Duodenal mucosa (tissue), 2 donors: Measurements from ENCODE around the gene EPHA3.

Source experiments
- H3K27ac ChIP-seq: one replicate; pipeline ENCODE4 v1.7.0; 2013; ENCODE audit warnings: low read depth, low read length
- H3K27me3 ChIP-seq, 2 donors: one replicate each; pipeline ENCODE4 v1.7.0; 2013; ENCODE audit warnings: low read length in 2 of 2, control low read depth in 1 of 2; ENCODE audit not compliant: insufficient read depth in 2 of 2, control insufficient read depth in 1 of 2
- H3K36me3 ChIP-seq, 2 donors: one replicate each; pipeline ENCODE4 v1.7.0; 2013; ENCODE audit warnings: low read length in 2 of 2, control low read depth in 1 of 2; ENCODE audit not compliant: insufficient read depth in 2 of 2, control insufficient read depth in 1 of 2
- H3K4me1 ChIP-seq, 2 donors: one replicate each; pipeline ENCODE4 v1.7.0; 2013; ENCODE audit warnings: low read length in 2 of 2, control low read depth in 1 of 2; ENCODE audit not compliant: insufficient read depth in 2 of 2, control insufficient read depth in 1 of 2
- H3K4me3 ChIP-seq, 2 donors: one replicate each; pipeline ENCODE4 v1.7.0; 2013; ENCODE audit warnings: low read length in 2 of 2, low read depth in 1 of 2
- H3K9ac ChIP-seq, 2 donors: one replicate each; pipeline ENCODE4 v1.7.0; 2013; ENCODE audit warnings: low read length in 2 of 2, low read depth in 1 of 2
- H3K9me3 ChIP-seq, 2 donors: one replicate each; pipeline ENCODE4 v1.7.0; 2013; ENCODE audit warnings: low read length in 2 of 2, control low read depth in 1 of 2; ENCODE audit not compliant: control insufficient read depth in 1 of 2

Gene EPHA3

DNA sequence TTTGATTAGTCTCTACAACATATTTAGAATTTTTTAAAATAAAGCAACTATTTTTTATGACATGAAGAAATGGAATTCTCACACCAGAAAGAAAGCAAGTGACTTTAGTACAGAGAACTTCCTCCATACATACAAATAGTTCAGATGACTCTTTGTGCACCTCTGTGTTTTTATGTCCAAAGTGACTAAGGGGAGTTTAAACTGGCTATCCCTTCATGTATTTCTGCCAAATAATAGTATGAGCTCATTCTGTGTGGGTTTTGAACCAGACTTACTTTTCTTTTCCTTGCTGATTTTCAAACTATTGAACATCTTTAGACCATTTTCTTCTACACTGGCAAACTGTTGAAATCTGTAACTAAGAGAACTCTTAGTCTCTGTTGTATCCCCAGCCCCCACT, 196.3 kb downstream of the EPHA3 start:
- H3K4me3 ChIP-seq = no peak overlapping the region
- no peak overlapping the region for H3K27ac ChIP-seq
- H3K36me3 ChIP-seq = no peaks in the 10 kb centered on the region
- H3K9ac ChIP-seq = no peak overlapping the region
- no peaks in the 10 kb centered on the region for H3K27me3 ChIP-seq
- no peaks in the 10 kb centered on the region for H3K4me1 ChIP-seq
- no peaks in the 10 kb centered on the region for H3K9me3 ChIP-seq

DNA sequence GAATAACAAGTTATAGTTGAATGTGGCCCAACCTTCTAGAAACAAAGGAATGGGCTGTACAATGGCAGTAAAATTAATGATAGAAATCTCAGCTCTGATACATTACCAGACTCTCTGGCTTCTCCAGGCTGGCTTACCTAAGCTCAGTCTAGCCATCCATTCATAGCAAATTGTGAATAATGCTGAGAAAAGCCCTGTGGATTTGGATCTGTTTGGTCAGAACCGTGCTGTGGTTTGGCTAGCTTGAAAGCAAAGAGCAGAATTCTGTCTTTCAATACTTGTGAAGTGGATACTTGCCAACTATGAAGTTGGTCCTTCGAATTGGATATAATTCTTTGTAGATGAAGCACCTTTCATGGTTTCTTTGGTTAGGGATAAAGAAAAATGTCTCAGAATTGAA, 199.1 kb downstream of the EPHA3 start:
- H3K27me3 ChIP-seq = no peaks in the 10 kb centered on the region
- no peak overlapping the region for H3K4me3 ChIP-seq
- no peaks in the 10 kb centered on the region for H3K9me3 ChIP-seq
- no peaks in the 10 kb centered on the region for H3K4me1 ChIP-seq
- no peak overlapping the region for H3K27ac ChIP-seq
- H3K9ac ChIP-seq = no peak overlapping the region
- no peaks in the 10 kb centered on the region for H3K36me3 ChIP-seq

DNA sequence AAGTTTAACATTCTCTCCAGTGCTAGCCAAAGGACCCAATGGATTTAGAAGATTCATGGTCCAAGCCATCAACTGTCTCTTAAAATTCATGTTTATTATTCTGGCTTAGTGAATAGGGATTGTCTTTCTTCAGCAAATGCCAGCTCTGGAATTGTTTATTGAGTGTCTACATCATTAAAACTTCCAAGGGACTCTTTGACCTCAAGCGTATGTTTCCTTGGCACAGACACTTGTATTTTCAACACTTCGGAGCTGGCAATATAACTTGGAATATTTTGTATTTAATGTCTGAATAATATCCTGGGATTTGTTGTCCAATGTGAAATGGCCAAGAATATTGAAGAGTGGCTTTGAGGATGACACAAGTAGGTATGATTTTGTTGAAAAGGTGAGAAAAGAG, 204.2 kb downstream of the EPHA3 start:
- H3K9me3 ChIP-seq = no peaks in the 10 kb centered on the region
- H3K27me3 ChIP-seq = no peaks in the 10 kb centered on the region
- H3K4me1 ChIP-seq = no peaks in the 10 kb centered on the region
- H3K27ac ChIP-seq = no peak overlapping the region
- no peaks in the 10 kb centered on the region for H3K36me3 ChIP-seq
- no peak overlapping the region for H3K4me3 ChIP-seq
- H3K9ac ChIP-seq = no peak overlapping the region

DNA sequence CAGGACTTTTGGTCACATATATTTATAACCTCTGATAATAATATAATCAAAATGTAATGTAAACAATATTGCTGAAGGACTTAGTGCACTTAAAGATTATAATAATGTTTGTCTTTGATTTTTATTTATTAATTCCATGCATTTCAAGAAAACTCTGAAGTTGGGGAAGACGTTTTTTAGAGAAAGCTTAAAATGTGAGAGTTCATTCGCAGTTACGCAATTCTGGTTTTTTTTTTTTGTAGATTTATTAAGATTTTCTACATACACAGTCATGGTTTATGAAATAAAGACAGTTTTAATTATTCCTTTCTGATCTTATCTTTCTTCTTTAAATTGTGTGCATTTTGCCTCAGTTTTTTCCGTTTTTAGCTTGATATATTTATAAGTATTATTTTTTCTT, 204.7 kb downstream of the EPHA3 start:
- no peaks in the 10 kb centered on the region for H3K36me3 ChIP-seq
- no peaks in the 10 kb centered on the region for H3K4me1 ChIP-seq
- no peak overlapping the region for H3K9ac ChIP-seq

DNA sequence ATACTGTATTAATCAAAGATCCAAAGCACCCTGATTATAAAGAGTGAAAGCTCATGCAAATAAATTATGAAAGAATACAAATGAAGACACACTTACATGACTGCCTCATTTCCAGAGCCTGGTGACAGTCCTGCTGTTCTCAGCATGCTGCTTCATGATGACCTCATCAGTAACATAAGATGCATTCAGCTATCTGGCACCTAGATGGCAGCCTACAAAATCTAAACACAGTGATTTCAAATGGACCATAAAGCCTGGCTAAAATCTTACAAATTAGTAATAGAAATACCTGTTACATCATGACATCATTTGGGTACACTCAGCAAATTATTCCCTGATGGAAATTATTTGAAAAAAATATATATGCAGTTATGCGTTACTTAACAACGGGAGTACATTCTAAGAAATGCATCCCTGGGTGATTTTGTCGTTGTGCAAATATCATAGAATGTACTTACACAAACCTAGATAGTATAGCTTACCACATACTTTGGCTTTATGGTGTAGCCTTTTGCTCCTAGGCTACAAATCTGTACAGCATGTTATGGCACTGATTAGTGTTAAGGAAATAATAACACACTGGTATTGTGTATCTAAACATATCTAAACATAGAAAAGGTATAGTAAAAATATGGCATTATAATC, 207.2 kb downstream of the EPHA3 start:
- Histone ChIP-seq H3K9ac (no peak overlapping the region), H3K27ac (no peak overlapping the region), H3K4me3 (no peak overlapping the region), H3K9me3 (no peaks in the 10 kb centered on the region), H3K36me3 (no peaks in the 10 kb centered on the region), H3K27me3 (no peaks in the 10 kb centered on the region), H3K4me1 (no peaks in the 10 kb centered on the region)

More for the DNA sequence above, 204.7 kb downstream of the EPHA3 start:
- Histone ChIP-seq H3K9me3 (no peaks in the 10 kb centered on the region), H3K27me3 (no peaks in the 10 kb centered on the region), H3K4me3 (no peak overlapping the region), H3K27ac (no peak overlapping the region)

DNA sequence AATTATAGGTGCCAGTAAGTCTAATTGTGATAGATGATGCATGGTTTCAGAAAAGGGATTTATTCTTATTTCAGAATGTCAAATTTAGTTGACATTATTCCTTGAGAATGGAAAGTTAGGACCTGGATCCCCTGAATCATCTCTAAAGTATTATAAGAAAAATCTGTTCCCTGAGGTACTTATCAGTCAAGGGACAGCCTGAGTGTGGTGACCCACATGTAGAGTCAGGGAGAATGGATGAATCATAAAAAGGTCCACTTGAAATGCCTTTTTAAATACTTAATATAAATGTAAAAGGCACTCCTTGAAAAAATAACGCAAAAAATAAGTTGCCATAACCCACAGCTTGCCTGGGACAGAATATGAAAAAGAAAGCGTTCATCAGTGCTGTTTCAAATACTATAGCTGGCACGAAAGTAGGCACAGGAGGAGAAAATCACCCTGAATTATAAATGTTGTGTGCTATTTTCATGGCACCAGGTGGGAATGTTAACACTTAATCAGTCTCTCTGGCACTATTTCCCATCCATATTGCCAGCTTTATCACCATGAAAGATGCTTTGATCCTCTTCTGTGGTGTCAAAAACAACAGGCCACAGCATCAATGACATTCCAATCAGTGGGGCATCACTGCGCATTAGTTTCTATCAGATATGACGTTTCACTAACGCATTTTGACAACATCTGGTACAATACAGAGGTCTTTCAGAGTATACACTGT, 208.5 kb downstream of the EPHA3 start:
- Histone ChIP-seq H3K4me3 (no peak overlapping the region), H3K9ac (no peak overlapping the region), H3K4me1 (no peaks in the 10 kb centered on the region), H3K36me3 (no peaks in the 10 kb centered on the region), H3K27ac (no peak overlapping the region), H3K27me3 (no peaks in the 10 kb centered on the region), H3K9me3 (no peaks in the 10 kb centered on the region)

DNA sequence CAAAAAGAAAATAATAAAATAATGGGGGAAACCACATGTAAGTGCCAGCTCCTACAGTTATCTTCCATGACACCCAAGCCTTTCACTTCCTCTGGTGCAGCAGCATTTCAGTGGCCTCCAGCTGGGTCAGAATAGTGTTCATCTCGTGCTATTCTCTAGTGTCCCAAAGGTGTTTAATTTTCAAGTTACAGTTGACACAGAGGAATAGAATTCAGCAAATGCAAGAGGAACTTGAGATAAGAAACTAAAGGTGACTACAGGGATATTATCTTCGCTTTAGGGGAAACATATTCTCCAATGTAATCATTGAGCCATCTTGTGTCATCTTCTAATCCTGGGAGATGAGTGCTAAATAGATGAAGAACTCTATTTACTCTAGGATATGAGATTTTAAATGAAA, 212.8 kb downstream of the EPHA3 start:
- no peaks in the 10 kb centered on the region for H3K4me1 ChIP-seq
- H3K27ac ChIP-seq = no peak overlapping the region
- H3K9ac ChIP-seq = no peak overlapping the region
- H3K27me3 ChIP-seq = no peaks in the 10 kb centered on the region
- no peaks in the 10 kb centered on the region for H3K36me3 ChIP-seq
- H3K9me3 ChIP-seq = no peaks in the 10 kb centered on the region
- H3K4me3 ChIP-seq = no peak overlapping the region

DNA sequence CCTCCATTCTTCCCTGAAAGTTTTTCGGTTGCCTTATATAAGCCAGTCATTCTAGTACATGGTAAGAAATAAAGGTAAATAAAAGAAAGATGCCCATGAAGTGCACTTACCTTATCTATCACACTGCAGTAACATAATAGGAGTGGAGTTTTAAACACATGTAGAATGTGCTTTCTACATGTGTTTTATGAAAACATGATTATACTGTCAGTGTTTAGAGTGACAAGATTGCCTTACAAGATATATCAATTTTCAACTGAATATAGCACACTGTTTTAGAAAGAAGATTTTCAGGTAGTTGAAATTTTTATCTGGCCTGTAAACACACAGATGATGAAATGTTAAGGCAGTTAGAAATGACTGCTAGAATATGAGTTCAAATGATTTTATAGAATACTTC, 219.6 kb downstream of the EPHA3 start:
- no peaks in the 10 kb centered on the region for H3K4me1 ChIP-seq
- no peak overlapping the region for H3K9ac ChIP-seq
- no peak overlapping the region for H3K4me3 ChIP-seq
- no peaks in the 10 kb centered on the region for H3K36me3 ChIP-seq
- H3K9me3 ChIP-seq = no peaks in the 10 kb centered on the region
- H3K27ac ChIP-seq = no peak overlapping the region
- no peaks in the 10 kb centered on the region for H3K27me3 ChIP-seq

DNA sequence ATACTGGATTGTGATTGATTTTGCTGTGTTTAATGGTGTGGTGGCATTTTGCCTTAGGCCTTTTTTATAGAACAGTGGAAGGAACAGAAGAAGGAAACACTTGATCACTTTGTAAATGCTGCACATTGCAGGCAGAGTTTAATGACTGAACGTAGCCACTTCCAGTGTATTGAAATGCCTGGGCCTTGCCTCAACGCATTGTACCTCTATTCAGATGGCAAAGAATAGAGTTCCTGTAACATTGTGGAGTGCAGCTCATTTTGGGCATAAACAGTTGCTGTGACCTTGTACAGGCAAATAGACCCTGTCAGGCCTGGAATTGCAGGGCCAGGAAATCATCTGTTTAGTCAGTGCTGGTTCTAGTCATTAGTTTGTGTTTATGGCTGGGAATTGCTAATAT, 225.0 kb downstream of the EPHA3 start:
- no peaks in the 10 kb centered on the region for H3K27me3 ChIP-seq
- no peak overlapping the region for H3K9ac ChIP-seq
- no peak overlapping the region for H3K27ac ChIP-seq
- no peaks in the 10 kb centered on the region for H3K4me1 ChIP-seq
- H3K4me3 ChIP-seq = no peak overlapping the region
- no peaks in the 10 kb centered on the region for H3K36me3 ChIP-seq
- no peaks in the 10 kb centered on the region for H3K9me3 ChIP-seq

DNA sequence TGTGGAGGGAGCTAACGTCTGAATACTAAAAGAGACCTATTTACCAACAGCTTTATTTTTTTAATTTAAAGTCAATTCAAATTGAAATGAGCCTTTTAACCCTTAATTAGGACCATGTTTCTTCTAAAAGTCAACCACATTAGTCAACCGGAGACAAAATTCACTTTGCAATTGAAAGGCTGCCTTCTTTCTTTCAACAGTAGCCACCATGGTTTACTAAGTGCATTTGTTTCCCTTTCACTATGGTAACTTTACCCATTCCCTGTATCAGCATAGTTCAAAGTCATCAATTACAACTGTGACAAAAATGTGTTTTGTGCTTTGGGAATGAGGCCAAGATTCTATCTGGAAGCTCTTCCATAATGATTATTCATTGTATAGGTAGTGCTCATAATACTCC, 225.4 kb downstream of the EPHA3 start:
- no peaks in the 10 kb centered on the region for H3K4me1 ChIP-seq
- H3K9me3 ChIP-seq = no peaks in the 10 kb centered on the region
- no peaks in the 10 kb centered on the region for H3K27me3 ChIP-seq
- H3K27ac ChIP-seq = no peak overlapping the region
- H3K4me3 ChIP-seq = no peak overlapping the region
- no peak overlapping the region for H3K9ac ChIP-seq
- H3K36me3 ChIP-seq = no peaks in the 10 kb centered on the region
